HCT116 (cell line): ENCODE measurements around the gene CNPY1. TPM values are rescaled to one million over a fixed set of nuclear protein-coding genes. Genes with fewer than 3 reads are reported as not detected.

Experiments used
- ATAC-seq: fragments of 200-7000 bp; cut with Tn5 transposase; 2 replicates; pipeline ENCODE4 v1.9.1; 2020; ENCODE audit warnings: mild to moderate bottlenecking, moderate library complexity
- BruUV-seq: library from RNA; stranded (reverse); fragments of 400-500 nt; replicated peaks from 2 replicates; lab custom pipeline; 2021; lab: Mats Ljungman, UMichigan
- CTCF ChIA-PET: fragments of 300-600 bp; sonication (Branson Sonifier 250); formaldehyde crosslinking; loops from one replicate; lab custom pipeline; 2021; ENCODE audit warnings: antibody characterized with exemption; lab: Charles Lee
- POLR2A ChIA-PET: fragments of 300-600, 350-600 bp; sonication (Branson Sonifier 250); formaldehyde crosslinking; loops from one replicate; lab custom pipeline; 2021; ENCODE audit warnings: antibody characterized with exemption; lab: Charles Lee
- RAD21 ChIA-PET, 2 experiments: fragments of 300-600 bp; sonication (Branson Sonifier 250); formaldehyde crosslinking; loops; one replicate each; lab custom pipeline; 2023; ENCODE audit warnings: low total read pairs in 2 of 2; ENCODE audit not compliant: uncharacterized antibody in 2 of 2, unreplicated experiment in 2 of 2, low non-redundant PET in 1 of 2; lab: Charles Lee
- DNase-seq: peaks from one replicate; pipeline ENCODE4 v3.0.0-alpha.2; 2010; ENCODE audit warnings: low read depth, low spot score
- H2AFZ ChIP-seq: fragments of 200-600 bp; shearing (Covaris generic), sonication (generic); 2 replicates; pipeline ENCODE4 v1.6.1; 2017; ENCODE audit warnings: low read depth, mixed run types, mixed read lengths, antibody characterized with exemption, low read length; ENCODE audit not compliant: poor library complexity, severe bottlenecking
- H3K27ac ChIP-seq: 2 replicates; pipeline ENCODE4 v1.5.1; 2012; ENCODE audit warnings: low read depth, low read length
- H3K27me3 ChIP-seq: fragments of 200-600 bp; sonication (generic); 2 replicates; pipeline ENCODE4 v1.6.1; 2016; ENCODE audit warnings: mixed run types, low read length, mixed read lengths; ENCODE audit not compliant: insufficient read depth
- H3K36me3 ChIP-seq, 2 experiments: fragments of 200-500 bp in 1 of 2; fragments of 200-600 bp in 1 of 2; sonication (Bioruptor generic) in 1 of 2; sonication (generic) in 1 of 2; 2 replicates each; pipeline versions ENCODE4 v1.5.1 to v1.6.1; 2014 to 2016; ENCODE audit warnings: low read length in 2 of 2, inconsistent platforms in 1 of 2, mixed read lengths in 1 of 2, mixed run types in 1 of 2; ENCODE audit not compliant: insufficient read depth in 2 of 2, control insufficient read depth in 1 of 2
- H3K4me1 ChIP-seq, 2 experiments: fragments of 200-600 bp in 1 of 2; sonication (generic) in 1 of 2; 2 replicates each; pipeline versions ENCODE4 v1.5.1 to v1.6.1; 2012 to 2017; ENCODE audit warnings: low read length in 2 of 2, inconsistent platforms in 1 of 2, mild to moderate bottlenecking in 1 of 2, mixed read lengths in 1 of 2, mixed run types in 1 of 2, moderate library complexity in 1 of 2; ENCODE audit not compliant: insufficient read depth in 2 of 2, control insufficient read depth in 1 of 2
- H3K4me2 ChIP-seq: fragments of 200-600 bp; sonication (generic); 2 replicates; pipeline ENCODE4 v1.6.1; 2017; ENCODE audit warnings: mixed run types, low read length, mixed read lengths
- H3K4me3 ChIP-seq, 2 experiments: fragments of 200-600 bp in 1 of 2; sonication (generic) in 1 of 2; replicated peaks in 1 of 2; 2 replicates each; pipeline ENCODE4 v1.5.1; 2011 to 2016; ENCODE audit warnings: low read length in 2 of 2, control low read depth in 1 of 2, low read depth in 1 of 2, mild to moderate bottlenecking in 1 of 2, mixed read lengths in 1 of 2, mixed run types in 1 of 2
- H3K79me2 ChIP-seq: fragments of 200-600 bp; sonication (generic); 2 replicates; pipeline ENCODE4 v1.6.1; 2017; ENCODE audit warnings: mild to moderate bottlenecking, mixed run types, low read length, moderate library complexity, mixed read lengths; ENCODE audit not compliant: insufficient read depth
- H3K9ac ChIP-seq: fragments of 200-600 bp; sonication (generic); 2 replicates; pipeline ENCODE4 v1.6.1; 2016; ENCODE audit warnings: low read length, mixed read lengths
- H3K9me2 ChIP-seq: fragments of 200-600 bp; sonication (generic), shearing (Covaris generic); 2 replicates; pipeline ENCODE4 v1.6.1; 2017; ENCODE audit warnings: mixed run types, mild to moderate bottlenecking, moderate library complexity; ENCODE audit not compliant: insufficient read depth
- H3K9me3 ChIP-seq, 2 experiments: fragments of 200-500 bp in 1 of 2; fragments of 200-600 bp in 1 of 2; sonication (Bioruptor generic) in 1 of 2; sonication (generic) in 1 of 2; 2 replicates each; pipeline ENCODE4 v1.6.1; 2014 to 2017; ENCODE audit warnings: low read length in 2 of 2, mixed read lengths in 2 of 2, inconsistent platforms in 1 of 2, low read depth in 1 of 2, mild to moderate bottlenecking in 1 of 2, mixed run types in 1 of 2, moderate library complexity in 1 of 2; ENCODE audit not compliant: control insufficient read depth in 1 of 2, insufficient read depth in 1 of 2
- H4K20me1 ChIP-seq: fragments of 200-600 bp; sonication (generic), shearing (Covaris generic); 2 replicates; pipeline ENCODE4 v1.6.1; 2017; ENCODE audit warnings: mixed run types, mild to moderate bottlenecking, moderate library complexity; ENCODE audit not compliant: insufficient read depth
- CBX3 ChIP-seq: IDR thresholded peaks from 2 replicates; pipeline ENCODE4 v1.6.1; 2012; ENCODE audit warnings: low read depth
- CEBPB ChIP-seq: IDR thresholded peaks from 2 replicates; pipeline ENCODE4 v1.6.1; 2012; ENCODE audit warnings: low read depth
- EGR1 ChIP-seq: IDR thresholded peaks from 2 replicates; pipeline ENCODE4 v1.6.1; 2012; ENCODE audit warnings: low read depth
- EZH2 ChIP-seq: fragments of 200-600 bp; sonication (generic); IDR thresholded peaks from 2 replicates; pipeline ENCODE4 v1.6.1; 2017; ENCODE audit warnings: antibody characterized with exemption, mixed run types
- EZH2phosphoT487 ChIP-seq: fragments of 200-600 bp; IDR thresholded peaks from 2 replicates; pipeline ENCODE4 v1.6.1; 2018; ENCODE audit warnings: antibody characterized with exemption, borderline replicate concordance
- JUND ChIP-seq: IDR thresholded peaks from 2 replicates; pipeline ENCODE4 v1.6.1; 2012
- POLR2A ChIP-seq: IDR thresholded peaks from 2 replicates; pipeline ENCODE4 v1.7.0; 2011; ENCODE audit warnings: borderline replicate concordance; ENCODE audit not compliant: insufficient read depth, insufficient read length; ENCODE audit errors: extremely low read depth
- POLR2AphosphoS5 ChIP-seq: IDR thresholded peaks from 2 replicates; pipeline ENCODE4 v1.6.1; 2011; ENCODE audit warnings: mild to moderate bottlenecking, low read depth, low read length, moderate library complexity
- RAD21 ChIP-seq: IDR thresholded peaks from 2 replicates; pipeline ENCODE4 v1.6.1; 2012; ENCODE audit warnings: low read depth, mild to moderate bottlenecking
- SIN3A ChIP-seq: IDR thresholded peaks from 2 replicates; pipeline ENCODE4 v1.6.1; 2012; ENCODE audit warnings: low read depth
- SP1 ChIP-seq: IDR thresholded peaks from 2 replicates; pipeline ENCODE4 v1.6.1; 2012; ENCODE audit warnings: low read depth
- SRF ChIP-seq: IDR thresholded peaks from 2 replicates; pipeline ENCODE4 v1.6.1; 2012; ENCODE audit warnings: low read depth
- TCF7L2 ChIP-seq: IDR thresholded peaks from 2 replicates; pipeline ENCODE4 v1.7.0; 2011; ENCODE audit warnings: borderline replicate concordance, inconsistent platforms; ENCODE audit not compliant: insufficient read depth, insufficient read length; ENCODE audit errors: extremely low read depth
- YY1 ChIP-seq: IDR thresholded peaks from 2 replicates; pipeline ENCODE4 v1.6.1; 2011; ENCODE audit warnings: low read length, low read depth, moderate library complexity, mild to moderate bottlenecking; ENCODE audit not compliant: insufficient replicate concordance; ENCODE audit errors: extremely low read depth
- ZFX ChIP-seq: fragments of 450-650 bp; IDR thresholded peaks from 2 replicates; pipeline ENCODE4 v1.6.1; 2017
- ZNF274 ChIP-seq: fragments of 200-500 bp; sonication (Bioruptor generic); IDR thresholded peaks from 2 replicates; pipeline ENCODE4 v1.6.1; 2014; ENCODE audit warnings: mild to moderate bottlenecking, low read depth, low read length, inconsistent platforms
- intact Hi-C: fragments of 100-400 bp; cut with micrococcal nuclease; formaldehyde crosslinking; loops from 2 replicates; pipeline ENCODE4 v1.10.0; 2022
- total RNA-seq: library from RNA; stranded (reverse); gene quantifications from one replicate; pipeline ENCODE4 v1.2.1, GENCODE V29; 2021; ENCODE audit not compliant: unreplicated experiment
- TF ChIP-seq, protein P1 (sequence below): IDR thresholded peaks from 2 replicates; pipeline ENCODE4 v1.6.1; 2012
- TF ChIP-seq, protein P2 (sequence below): IDR thresholded peaks from 2 replicates; pipeline ENCODE4 v1.6.1; 2011; ENCODE audit warnings: mild to moderate bottlenecking, low read length, moderate library complexity; ENCODE audit not compliant: insufficient replicate concordance; ENCODE audit errors: extremely low read depth
- TF ChIP-seq, protein P3 (sequence below): IDR thresholded peaks from 2 replicates; pipeline ENCODE4 v1.6.1; 2012; ENCODE audit warnings: low read depth
- TF ChIP-seq, protein P4 (sequence below), 3 experiments: fragments of 200-600 bp in 1 of 3; sonication (generic) in 1 of 3; IDR thresholded peaks in 2 of 3; conservative IDR thresholded peaks in 1 of 3; 2 replicates each; pipeline ENCODE4 v1.5.1; 2012 to 2017; ENCODE audit warnings: low read depth in 2 of 3, low read length in 2 of 3, antibody characterized with exemption in 1 of 3, borderline replicate concordance in 1 of 3, control low read depth in 1 of 3, mild to moderate bottlenecking in 1 of 3, mixed read lengths in 1 of 3, mixed run types in 1 of 3, moderate library complexity in 1 of 3; ENCODE audit not compliant: insufficient read depth in 1 of 3

The CNPY1 gene
- total RNA-seq, 1 experiment from 2014 or later: not detected

DNA sequence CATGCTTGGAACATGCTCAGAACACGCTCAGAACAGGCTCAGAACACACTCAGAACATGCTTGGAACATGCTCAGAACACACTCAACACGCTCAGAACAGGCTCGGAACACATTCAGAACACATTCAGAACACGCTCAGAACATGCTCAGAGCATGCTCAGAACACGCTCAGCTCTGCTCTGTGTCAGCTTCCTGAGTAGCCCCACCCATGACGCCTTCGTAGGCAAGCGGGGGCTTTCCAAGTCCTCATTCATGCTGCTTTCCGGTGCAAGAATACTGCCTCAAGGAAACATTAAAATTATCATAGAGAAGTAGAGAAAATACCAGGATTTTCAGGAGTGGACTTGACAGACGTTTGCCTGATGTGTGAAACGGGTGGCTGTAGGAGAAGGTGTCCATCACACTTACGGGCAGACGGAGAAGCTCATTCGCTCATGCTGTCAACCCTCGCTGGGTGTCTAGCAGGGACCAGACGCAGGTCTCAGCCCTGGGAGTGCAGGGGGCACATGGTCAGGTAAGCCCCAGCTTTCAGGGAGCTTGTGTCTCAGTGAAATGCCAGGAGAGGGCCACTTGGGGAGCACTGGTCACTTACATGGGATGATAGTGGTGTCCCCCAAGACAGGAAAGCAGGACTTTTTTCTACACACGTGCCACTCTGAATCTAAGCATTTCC, 63.7 kb downstream of the CNPY1 start:
- ChIA-PET RAD21 (no interaction called here), CTCF (no interaction called here), POLR2A (no interaction called here)
- Histone ChIP-seq H3K4me1 (no peaks in the 10 kb centered on the region), H3K9me2 (no peaks in the 10 kb centered on the region), H3K4me2 (no peak overlapping the region), H4K20me1 (no peaks in the 10 kb centered on the region), H3K9ac (no peak overlapping the region), H3K9me3 (peaks cover 0 to 6% of the 10 kb centered on the region in 2 experiments; a peak in 1 of 4 replicates), H3K27me3 (no peaks in the 10 kb centered on the region), H3K79me2 (no peaks in the 10 kb centered on the region), H3K27ac (no peak overlapping the region), H3K4me3 (no peak overlapping the region), H3K36me3 (no peaks in the 10 kb centered on the region), H2AFZ (no peak overlapping the region)
- no peak for DNase-seq
- BruUV-seq: no TSS peak
- intact Hi-C loops: no loop called here
- TF ChIP-seq, protein P1, sequence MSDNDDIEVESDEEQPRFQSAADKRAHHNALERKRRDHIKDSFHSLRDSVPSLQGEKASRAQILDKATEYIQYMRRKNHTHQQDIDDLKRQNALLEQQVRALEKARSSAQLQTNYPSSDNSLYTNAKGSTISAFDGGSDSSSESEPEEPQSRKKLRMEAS: no peak
- TF ChIP-seq CEBPB: no peak
- TF ChIP-seq, protein P2, sequence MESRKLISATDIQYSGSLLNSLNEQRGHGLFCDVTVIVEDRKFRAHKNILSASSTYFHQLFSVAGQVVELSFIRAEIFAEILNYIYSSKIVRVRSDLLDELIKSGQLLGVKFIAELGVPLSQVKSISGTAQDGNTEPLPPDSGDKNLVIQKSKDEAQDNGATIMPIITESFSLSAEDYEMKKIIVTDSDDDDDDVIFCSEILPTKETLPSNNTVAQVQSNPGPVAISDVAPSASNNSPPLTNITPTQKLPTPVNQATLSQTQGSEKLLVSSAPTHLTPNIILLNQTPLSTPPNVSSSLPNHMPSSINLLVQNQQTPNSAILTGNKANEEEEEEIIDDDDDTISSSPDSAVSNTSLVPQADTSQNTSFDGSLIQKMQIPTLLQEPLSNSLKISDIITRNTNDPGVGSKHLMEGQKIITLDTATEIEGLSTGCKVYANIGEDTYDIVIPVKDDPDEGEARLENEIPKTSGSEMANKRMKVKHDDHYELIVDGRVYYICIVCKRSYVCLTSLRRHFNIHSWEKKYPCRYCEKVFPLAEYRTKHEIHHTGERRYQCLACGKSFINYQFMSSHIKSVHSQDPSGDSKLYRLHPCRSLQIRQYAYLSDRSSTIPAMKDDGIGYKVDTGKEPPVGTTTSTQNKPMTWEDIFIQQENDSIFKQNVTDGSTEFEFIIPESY: no peak
- no peak for TF ChIP-seq CBX3
- TF ChIP-seq EZH2: no peak
- TF ChIP-seq, protein P3, sequence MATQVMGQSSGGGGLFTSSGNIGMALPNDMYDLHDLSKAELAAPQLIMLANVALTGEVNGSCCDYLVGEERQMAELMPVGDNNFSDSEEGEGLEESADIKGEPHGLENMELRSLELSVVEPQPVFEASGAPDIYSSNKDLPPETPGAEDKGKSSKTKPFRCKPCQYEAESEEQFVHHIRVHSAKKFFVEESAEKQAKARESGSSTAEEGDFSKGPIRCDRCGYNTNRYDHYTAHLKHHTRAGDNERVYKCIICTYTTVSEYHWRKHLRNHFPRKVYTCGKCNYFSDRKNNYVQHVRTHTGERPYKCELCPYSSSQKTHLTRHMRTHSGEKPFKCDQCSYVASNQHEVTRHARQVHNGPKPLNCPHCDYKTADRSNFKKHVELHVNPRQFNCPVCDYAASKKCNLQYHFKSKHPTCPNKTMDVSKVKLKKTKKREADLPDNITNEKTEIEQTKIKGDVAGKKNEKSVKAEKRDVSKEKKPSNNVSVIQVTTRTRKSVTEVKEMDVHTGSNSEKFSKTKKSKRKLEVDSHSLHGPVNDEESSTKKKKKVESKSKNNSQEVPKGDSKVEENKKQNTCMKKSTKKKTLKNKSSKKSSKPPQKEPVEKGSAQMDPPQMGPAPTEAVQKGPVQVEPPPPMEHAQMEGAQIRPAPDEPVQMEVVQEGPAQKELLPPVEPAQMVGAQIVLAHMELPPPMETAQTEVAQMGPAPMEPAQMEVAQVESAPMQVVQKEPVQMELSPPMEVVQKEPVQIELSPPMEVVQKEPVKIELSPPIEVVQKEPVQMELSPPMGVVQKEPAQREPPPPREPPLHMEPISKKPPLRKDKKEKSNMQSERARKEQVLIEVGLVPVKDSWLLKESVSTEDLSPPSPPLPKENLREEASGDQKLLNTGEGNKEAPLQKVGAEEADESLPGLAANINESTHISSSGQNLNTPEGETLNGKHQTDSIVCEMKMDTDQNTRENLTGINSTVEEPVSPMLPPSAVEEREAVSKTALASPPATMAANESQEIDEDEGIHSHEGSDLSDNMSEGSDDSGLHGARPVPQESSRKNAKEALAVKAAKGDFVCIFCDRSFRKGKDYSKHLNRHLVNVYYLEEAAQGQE: no peak
- TF ChIP-seq, protein P4, sequence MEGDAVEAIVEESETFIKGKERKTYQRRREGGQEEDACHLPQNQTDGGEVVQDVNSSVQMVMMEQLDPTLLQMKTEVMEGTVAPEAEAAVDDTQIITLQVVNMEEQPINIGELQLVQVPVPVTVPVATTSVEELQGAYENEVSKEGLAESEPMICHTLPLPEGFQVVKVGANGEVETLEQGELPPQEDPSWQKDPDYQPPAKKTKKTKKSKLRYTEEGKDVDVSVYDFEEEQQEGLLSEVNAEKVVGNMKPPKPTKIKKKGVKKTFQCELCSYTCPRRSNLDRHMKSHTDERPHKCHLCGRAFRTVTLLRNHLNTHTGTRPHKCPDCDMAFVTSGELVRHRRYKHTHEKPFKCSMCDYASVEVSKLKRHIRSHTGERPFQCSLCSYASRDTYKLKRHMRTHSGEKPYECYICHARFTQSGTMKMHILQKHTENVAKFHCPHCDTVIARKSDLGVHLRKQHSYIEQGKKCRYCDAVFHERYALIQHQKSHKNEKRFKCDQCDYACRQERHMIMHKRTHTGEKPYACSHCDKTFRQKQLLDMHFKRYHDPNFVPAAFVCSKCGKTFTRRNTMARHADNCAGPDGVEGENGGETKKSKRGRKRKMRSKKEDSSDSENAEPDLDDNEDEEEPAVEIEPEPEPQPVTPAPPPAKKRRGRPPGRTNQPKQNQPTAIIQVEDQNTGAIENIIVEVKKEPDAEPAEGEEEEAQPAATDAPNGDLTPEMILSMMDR (IDR thresholded peaks at IDR 0.05 in 2 of 3, conservative IDR thresholded peaks at IDR 0.05 in 1 of 3; ENCODE audit: borderline replicate concordance in 1 of 3, insufficient read depth in 1 of 3, low read depth in 2 of 3, low read length in 2 of 3): no peak
- TF ChIP-seq POLR2AphosphoS5: no peak
- no peak for TF ChIP-seq SIN3A
- TF ChIP-seq SP1: no peak
- no peak for TF ChIP-seq POLR2A
- TF ChIP-seq ZFX: no peak
- TF ChIP-seq ZNF274: no peak
- no peak for TF ChIP-seq EZH2phosphoT487
- no peak for TF ChIP-seq TCF7L2
- no peak for TF ChIP-seq YY1
- no peak for TF ChIP-seq SRF
- no peak for TF ChIP-seq RAD21
- TF ChIP-seq EGR1: no peak
- TF ChIP-seq JUND: no peak
- ATAC-seq: no peak
